ELF-1 (cell line): ENCODE data around the gene CELA3B.
"Not testable (repeated sequence)": the region's sequence is repeated elsewhere in the genome, so short reads cannot be mapped to it uniquely, and the experiment has no call there.

Experiments
- DNase-seq: peaks from one replicate; pipeline ENCODE4 v3.0.0-alpha.2; 2016; ENCODE audit warnings: low read depth, low spot score

CELA3B gene

GRCh38 chr1:21975296-21975695 is 1.5 kb upstream of the CELA3B start:
- DNase-seq: not testable (repeated sequence)

GRCh38 chr1:21978209-21978608 is 1.4 kb downstream of the CELA3B start:
- DNase-seq: not testable (repeated sequence)

GRCh38 chr1:21980515-21981220 is 3.8 kb downstream of the CELA3B start:
- DNase-seq: not testable (repeated sequence)

GRCh38 chr1:21981253-21981652 is 4.4 kb downstream of the CELA3B start:
- DNase-seq: not testable (repeated sequence)

- DNase-seq: not testable (repeated sequence)
Observed at GRCh38 chr1:21982122-21982521, 5.3 kb downstream of the CELA3B start.

GRCh38 chr1:21983539-21983938 is 6.7 kb downstream of the CELA3B start:
- not testable (repeated sequence) for DNase-seq

GRCh38 chr1:21985893-21986292 is 9.1 kb downstream of the CELA3B start:
- DNase-seq: not testable (repeated sequence)

- DNase-seq: not testable (repeated sequence)
Observed at GRCh38 chr1:21986386-21986785, 9.6 kb downstream of the CELA3B start.

GRCh38 chr1:21989672-21990393 is 13.0 kb downstream of the CELA3B start:
- not testable (repeated sequence) for DNase-seq

GRCh38 chr1:21992186-21992585 is 15.4 kb downstream of the CELA3B start:
- DNase-seq: not testable (repeated sequence)

GRCh38 chr1:21994716-21995115 is 17.9 kb downstream of the CELA3B start:
- DNase-seq: not testable (repeated sequence)

GRCh38 chr1:21996663-21996970 is 19.8 kb downstream of the CELA3B start:
- DNase-seq: not testable (repeated sequence)

- not testable (repeated sequence) for DNase-seq
Observed at GRCh38 chr1:21997891-21998623, 21.2 kb downstream of the CELA3B start.

GRCh38 chr1:21998624-21999294 is 21.9 kb downstream of the CELA3B start:
- DNase-seq: not testable (repeated sequence)

- peak; percentile 62 for DNase-seq
Observed at GRCh38 chr1:21999645-22000044, 22.8 kb downstream of the CELA3B start.

GRCh38 chr1:22001409-22001808 is 24.6 kb downstream of the CELA3B start, which contains the start of gene CELA3A:
Gene CELA3A (plus strand): TSS chr1:22001657. CDS start chr1:22001675, 18 bp downstream.
- no peak for DNase-seq

GRCh38 chr1:22002461-22002860 is 25.6 kb downstream of the CELA3B start:
- DNase-seq: not testable (repeated sequence)

- not testable (repeated sequence) for DNase-seq
Observed at GRCh38 chr1:22002875-22003274, 26.1 kb downstream of the CELA3B start.

- DNase-seq: not testable (repeated sequence)
Observed at GRCh38 chr1:22003959-22004358, 27.1 kb downstream of the CELA3B start.

GRCh38 chr1:22005261-22006149 is 28.7 kb downstream of the CELA3B start:
- peak; percentile 46 for DNase-seq

- not testable (repeated sequence) for DNase-seq
Observed at GRCh38 chr1:22006736-22007135, 29.9 kb downstream of the CELA3B start.
